Body of pancreas (tissue), 4 donors: ENCODE results near the gene N4BP2L2.

Source experiments
- CTCF ChIP-seq, 7 experiments: fragments of 450-650 bp in 4 of 7; fragments of 200-600 bp in 3 of 7; sonication (generic) in 3 of 7; IDR thresholded peaks; one replicate each; pipeline ENCODE4 v1.5.1; 2016 to 2019; ENCODE audit warnings: antibody characterized with exemption in 7 of 7
- POLR2A ChIP-seq, 3 donors: fragments of 450-650 bp; IDR thresholded peaks; one replicate each; pipeline ENCODE4 v1.6.1; 2016; ENCODE audit warnings: antibody characterized with exemption in 3 of 3, mild to moderate bottlenecking in 2 of 3

- TF ChIP-seq CTCF (IDR thresholded peaks at IDR 0.05) (no peak), POLR2A (IDR thresholded peaks at IDR 0.05) (no peak)
Measured at GRCh38 chr13:32417995-32418394, 120.6 kb downstream of the N4BP2L2 start.
